ENCODE data around the gene WDR35.
"Not testable (repeated sequence)": the region's sequence is repeated elsewhere in the genome, so short reads cannot be mapped to it uniquely, and the experiment has no call there.

Gene WDR35

DNA sequence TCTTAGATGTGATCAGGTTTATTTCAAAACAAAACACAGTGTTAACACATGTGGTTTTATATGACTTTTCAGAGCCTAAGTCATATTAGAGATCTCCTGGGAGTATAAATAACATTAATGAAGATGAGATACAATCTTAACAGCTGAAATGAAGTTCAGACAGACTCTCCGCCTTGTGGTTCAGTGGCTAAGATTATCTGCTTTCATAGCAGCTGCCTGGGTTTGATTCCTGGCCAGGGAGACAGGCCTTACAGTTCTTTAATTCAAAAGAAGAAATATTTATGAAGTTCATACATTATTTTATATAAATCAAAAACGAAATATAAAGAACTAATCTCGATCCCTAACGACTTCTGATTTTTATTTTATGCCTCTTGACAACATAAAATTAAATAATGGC, 52.9 kb downstream of the WDR35 start:
- DNase-seq: no peak

DNA sequence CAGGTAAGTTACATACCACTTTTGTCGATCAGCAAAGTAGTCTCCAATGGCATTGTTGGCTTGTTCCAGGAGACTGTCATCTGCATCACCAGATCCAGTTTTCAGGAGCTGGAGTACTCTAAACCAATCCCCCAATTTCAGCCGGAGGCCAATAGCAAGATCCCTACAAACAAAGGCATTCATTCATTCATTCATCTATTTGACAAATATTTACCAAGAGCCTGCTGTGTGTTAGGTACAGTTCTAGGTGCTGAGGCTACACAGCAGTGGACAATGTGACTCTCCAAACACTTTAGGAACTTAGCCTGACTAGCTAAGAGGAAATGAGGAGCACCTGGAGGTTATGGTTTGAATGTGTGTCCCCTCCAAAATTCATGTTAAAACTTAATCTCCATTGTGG, 53.7 kb downstream of the WDR35 start:
- no peak for DNase-seq

DNA sequence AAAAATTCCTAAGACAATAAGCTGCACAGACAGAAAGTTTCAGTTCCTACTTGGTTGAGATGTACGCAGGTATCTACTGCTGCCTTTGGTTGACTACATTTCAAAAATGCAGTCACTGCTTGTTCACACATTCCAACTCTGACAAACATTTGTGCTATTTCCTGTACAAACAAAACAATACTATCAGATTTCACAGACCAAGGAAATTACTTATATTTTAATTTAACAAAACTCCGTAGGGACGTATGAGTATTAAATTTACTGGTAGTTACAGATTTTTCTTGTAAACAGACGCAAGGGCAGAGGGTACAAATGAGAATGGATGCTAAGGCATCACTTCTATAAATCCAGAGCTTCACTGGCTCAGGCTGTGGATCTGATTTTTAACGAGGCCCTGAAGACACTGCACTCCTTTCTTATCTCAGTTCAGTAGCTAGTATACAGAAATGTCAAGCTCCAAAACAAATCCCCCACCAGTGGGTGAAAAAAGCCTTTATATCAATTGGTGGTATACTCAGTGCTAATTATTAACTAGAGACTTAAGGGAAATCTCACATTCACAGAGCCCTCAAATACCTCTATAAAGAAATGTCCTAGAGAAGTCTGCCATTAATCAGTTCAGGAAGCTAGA, 56.4 kb downstream of the WDR35 start:
- DNase-seq: peak; percentile 9

DNA sequence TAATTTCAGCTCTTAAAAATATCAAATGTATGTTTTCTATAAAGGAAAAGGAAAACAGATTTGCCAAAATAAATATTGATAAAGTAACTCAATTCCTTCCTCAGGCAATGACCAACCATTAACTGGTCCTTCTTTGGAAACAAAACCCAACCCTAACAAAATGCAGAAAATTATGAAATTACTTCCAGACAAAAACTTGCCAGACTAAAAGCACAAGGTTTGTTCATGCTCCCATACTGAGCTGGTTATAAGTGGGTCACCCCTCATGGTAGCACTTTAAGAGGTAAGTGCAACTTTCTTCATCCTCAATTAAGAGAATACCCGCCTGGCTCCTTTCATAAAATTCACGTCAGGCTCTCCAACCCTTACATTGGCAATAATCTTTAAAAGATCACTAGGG, 57.0 kb downstream of the WDR35 start:
- peak; percentile 4 for DNase-seq

DNA sequence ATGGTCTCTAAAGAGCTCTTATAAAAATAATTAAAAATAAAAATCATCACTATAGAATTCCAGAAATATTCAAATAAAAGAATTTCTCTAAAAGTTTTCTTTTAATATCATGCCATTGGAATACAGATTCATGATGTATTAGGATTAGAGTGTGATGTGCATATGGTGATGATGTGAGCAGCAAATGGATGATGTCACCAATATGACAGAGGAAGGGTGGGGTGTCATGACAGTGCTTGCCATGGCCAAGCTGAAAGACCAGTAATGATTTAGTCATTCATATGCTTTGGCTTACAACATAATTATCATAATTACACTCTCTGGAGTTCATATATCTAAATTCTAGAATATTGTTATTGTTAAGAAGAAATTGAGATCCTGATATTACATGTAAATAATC, 60.7 kb downstream of the WDR35 start:
- no peak for DNase-seq

DNA sequence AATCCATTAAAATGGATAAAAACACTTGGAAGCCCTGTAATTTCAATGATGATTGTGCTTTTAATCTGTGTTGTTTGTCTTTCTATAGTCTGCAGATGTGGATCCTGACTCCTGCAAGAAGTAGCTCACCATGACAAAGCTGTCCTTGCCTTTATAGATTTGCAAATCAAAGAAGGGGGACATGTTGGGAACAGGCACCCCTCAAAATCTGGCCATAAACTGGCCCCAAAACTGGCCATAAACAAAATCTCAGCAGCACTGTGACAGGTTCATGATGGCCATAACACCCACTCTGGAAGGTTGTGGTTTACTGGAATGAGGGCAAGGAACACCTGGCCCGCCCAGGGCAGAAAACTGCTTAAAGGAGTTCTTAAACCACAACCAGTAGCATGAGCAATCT, 62.1 kb downstream of the WDR35 start:
- DNase-seq: not testable (repeated sequence)

DNA sequence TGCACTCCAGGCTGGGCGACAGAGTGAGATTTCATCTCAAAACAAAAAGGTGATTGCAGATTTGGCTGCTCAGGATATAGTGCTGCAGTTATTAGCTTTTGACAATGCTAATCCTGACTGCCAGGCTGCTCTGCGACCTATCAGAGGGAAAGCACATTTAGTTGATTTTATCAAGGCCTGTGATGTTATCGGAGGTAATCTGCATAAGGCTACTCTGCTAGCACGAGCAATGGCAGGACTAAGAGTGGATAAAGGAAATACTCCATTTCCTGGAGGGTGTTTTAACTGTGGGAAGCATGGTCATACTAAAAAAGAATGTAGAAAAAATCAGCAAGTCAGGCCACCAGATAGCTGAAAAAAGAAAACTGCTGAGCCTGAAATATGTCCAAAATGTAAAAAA, 65.4 kb downstream of the WDR35 start:
- DNase-seq: not testable (repeated sequence)

DNA sequence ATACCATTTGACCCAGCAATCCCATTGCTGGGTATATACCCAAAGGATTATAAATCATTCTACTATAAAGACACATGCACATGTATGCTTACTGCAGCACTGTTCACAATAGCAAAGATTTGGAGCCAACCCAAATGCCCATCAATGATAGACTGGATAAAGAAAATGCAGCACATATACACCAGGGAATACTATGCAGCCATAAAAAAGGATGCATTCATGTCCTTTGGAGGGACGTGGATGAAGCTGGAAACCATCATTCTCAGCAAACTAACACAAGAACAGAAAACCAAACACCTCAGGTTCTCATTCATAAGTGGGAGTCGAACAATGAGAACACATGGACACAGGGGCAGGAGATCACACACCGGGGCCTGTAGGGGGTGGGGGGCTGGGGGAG, 67.7 kb downstream of the WDR35 start:
- DNase-seq: not testable (repeated sequence)

DNA sequence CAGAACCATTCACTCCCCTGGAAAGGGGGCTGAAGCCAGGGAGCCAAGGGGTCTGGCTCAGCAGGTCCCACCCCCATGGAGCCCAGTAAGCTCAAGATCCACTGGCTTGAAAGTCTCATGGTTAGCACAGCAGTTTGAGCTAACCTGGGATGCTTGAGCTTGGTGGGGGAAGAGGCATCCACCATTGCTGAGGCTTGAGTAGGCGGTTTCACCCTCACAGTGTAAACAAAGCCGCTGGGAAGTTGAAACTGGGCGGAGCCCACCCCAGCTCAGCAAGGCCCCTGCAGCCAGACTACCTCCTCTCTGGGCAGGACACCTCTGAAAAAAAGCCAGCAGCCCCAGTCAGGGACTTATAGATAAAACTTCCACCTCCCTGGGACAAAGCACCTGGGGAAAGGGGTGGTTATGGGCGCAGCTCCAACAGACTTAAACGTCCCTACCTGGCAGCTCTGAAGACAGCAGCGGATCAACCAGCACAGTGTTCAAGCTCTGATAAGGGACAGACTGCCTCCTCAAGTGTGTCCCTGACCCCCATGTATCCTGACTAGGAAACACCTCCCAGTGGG, 73.4 kb downstream of the WDR35 start:
- DNase-seq: no peak

DNA sequence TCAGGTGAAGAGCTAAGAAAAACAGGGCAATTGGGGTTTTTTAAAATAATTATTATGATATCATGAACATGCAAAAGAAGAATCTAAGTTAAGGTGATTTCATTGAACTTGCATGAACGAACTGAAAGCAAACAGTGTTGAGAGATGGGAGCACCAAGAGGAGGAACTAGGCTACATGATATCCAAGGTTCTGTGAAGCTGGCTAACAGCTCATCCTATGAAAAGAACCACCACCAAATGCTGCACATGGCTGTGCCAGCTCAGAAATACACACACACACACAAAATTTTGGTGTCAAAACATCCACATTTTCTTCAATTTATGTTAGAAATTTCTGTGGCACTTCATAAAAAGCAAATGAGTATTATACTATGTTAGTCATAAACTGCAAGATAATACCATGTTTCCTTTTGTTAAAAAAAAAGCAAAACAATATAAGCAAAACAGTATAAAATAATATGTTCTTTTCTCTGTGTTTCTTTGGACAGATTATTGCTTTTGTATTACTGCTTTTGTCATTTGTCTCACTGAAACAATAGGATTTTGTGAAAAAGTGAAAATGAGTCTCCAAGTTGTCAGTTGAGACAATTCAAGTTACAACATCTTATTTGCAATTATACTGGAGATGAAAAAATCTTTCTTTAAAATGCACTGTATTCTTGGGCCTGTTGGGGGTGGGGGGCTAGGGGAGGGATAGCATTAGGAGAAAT, 75.5 kb downstream of the WDR35 start:
- DNase-seq: no peak

DNA sequence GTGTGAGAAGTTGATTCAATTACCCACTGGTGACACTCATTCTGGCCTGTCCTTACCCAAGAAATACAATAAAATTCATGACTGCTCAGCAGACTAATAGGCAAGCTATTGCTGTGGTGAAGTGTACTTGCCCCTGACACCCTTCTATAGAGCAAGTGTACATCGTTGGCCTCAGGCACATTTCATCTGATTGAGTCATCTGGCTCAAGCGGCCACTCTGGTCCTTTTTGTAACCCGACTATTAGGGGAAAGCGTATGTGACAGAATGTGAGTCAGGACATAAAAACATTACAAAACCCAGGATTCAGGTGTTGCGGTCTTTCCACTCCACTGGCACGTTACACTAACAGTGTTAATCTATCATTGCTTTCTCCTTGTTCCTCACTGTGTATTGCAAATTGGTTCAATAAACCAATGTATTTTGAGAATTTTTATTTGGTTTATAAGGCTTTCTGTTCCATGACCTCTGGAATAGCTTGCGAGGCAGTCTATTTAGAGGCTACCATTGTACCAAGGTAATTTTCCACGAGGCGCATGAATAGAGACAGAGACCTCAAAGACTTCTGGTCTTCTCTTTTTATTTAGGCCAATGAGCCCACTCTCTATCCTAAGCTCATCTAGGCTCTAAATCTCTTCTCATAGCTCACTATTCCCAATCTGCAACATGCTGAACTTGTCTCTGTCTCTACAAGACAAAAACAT, 77.9 kb downstream of the WDR35 start:
- DNase-seq: no peak

DNA sequence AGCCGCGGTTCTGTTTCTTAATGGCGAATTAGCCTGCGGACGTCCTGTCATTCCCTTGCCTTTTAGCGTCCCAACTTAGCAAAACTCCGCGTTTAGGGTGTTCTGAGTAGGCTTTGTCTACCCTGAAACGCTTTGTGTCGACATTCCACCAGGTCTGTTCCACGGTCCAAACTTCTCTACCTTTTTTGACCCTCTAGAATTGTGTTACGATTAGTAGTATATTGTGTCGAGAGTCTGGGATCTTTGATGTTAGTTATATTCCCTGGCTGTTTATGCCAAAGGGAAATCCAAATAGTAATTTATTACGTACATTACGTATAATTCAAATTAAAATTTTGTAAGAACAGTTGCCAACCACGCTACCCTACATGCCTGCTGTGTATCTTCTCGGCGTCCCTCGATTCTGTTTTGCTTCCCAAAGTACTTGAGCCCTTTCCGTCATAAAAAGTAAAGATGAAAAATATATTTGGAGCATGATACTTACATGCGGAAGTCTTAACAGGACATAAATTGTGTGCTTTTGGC, 87.6 kb downstream of the WDR35 start:
- DNase-seq: no peak

DNA sequence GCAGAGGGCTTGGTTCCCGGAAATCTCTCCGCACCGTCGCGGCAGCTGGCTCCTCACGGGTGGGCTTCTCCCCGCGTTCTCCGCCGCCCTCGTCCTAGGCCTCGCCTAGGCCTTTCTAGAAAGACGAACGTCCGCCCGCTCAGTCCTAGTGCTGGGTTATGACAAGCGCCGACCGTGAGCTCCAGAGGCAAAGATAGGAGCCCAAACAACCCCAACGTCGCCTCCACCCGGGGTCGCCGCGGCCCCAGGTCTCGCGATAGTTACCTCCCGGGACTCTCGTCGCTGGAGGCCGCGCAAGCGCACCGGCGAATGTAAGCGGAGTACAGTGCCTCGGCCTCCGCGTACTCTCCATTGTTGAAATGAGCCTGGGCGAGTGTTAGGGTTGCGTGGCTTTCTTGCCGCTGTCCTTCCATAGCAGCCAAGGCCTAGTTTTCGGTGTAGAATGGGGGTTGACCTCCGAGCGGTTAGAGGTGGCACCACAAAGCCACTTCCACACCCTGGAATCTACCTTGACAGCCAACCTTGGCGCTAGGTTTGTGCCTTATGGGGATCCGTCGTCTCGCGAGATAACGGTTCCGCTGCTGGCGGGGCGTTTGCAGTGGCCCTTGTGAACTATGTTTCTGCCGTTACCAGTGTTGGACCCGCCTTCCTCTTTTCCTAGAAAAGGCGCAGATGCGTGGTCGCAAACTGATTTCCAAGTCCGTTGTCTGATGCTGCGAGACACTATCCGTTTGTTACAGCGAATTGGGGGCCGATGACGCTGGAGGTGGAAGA, 88.3 kb downstream of the WDR35 start, which contains the start of gene TTC32:
Gene TTC32, minus strand, starts transcription at position 542 of the 774 bp plus-strand sequence. Its CDS starts 129 bp downstream, at position 413.
- peak; percentile 99 for DNase-seq

DNA sequence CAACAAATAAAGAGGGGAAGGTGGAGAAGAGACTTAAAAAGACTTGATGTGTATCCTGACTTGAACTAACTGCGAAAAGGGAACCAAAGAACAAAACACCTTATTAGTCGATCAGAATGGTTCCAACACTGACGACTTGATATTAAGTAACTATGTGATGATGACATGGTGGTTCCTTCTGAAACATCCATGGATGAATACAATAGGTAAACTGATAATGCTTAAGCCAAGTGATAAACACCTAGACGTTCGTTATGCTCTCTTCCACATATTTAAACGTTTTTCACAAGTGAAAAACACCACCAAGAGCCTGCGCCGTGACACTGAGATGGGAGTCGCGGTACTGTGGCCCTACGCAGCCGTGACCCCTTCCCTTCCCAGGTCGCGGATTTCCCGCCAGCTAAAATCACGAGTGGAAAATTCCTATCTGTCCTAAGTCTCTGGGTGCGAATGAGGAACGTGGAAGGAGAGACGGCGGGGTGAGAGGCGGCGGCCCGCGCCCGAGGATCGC, 88.9 kb downstream of the WDR35 start:
- DNase-seq: no peak

DNA sequence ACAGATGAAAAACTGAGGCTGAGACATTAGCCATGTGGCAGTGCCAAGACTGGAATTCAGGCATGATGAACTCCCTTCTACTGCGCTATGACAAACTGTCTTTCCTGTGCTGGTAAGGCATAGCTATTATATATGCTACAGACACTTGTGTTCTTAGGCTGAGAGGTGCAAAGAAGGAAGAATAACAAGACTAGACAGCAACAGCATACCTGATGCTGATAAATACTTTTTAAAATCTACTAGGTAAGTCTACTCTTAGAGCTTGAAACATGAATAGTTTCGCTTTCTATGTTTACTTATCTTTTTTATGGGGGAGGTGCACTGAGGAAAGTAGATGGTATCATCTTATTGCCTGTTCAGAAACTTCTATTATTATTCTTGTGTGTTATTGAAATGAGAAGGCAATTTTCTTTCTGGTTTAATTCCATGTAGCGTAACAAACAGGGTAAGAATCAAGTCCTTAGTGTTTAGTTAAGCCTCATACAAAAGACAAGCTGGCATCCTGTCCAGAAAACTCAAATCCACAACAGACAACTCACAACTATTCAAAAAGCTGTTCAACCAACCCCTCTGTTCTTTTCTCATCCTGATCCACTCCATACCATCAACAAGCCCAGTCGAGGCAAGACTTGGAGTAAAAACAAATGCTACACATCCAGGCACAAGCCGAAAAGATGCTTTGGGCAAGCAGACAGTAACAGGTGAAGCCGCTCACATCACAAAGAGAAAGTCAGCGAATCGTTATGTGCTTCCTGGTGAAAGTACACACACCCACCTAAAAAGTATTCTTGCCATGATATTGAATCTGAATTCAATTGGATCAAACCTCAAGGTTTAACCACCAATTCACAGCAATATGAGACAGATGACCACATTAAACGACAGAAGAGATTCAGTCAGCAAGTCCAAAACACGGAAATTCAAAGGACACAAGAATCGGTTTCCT, 89.6 kb downstream of the WDR35 start:
- DNase-seq: no peak

DNA sequence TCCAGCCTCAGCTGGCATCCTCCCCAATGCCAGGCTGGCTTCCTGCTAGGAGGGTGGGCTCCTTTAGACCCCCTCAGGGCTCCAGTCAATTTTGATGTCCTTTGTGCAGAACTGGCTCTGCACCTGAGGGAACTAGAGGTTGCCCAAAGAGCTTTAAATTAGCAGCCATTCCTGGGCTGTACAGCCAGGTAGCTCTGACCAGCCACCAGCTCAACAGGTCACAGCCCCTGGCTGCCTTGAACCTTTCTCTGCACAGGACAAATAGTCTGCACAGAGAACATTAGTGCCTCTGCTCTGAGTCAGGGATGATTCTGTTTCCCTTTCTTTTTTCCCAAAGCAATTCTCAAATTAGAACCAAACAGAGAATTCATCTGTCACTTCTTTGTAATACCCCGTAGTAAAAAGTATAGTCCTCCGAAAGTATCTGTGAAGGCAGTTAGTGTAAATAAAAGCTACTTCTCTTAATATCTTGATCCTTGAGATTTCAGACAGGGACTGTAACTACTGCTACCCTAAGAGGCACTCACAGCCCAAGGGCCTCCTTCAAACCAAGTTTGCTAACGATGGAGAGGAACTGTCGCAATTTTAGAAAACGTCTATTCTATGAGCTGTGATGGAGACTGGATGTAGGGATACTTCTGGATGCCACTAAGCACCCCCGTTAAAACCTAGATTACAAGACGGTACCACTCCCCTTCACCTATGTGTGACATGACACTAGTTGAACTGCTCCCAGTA, 91.1 kb downstream of the WDR35 start:
- no peak for DNase-seq

DNA sequence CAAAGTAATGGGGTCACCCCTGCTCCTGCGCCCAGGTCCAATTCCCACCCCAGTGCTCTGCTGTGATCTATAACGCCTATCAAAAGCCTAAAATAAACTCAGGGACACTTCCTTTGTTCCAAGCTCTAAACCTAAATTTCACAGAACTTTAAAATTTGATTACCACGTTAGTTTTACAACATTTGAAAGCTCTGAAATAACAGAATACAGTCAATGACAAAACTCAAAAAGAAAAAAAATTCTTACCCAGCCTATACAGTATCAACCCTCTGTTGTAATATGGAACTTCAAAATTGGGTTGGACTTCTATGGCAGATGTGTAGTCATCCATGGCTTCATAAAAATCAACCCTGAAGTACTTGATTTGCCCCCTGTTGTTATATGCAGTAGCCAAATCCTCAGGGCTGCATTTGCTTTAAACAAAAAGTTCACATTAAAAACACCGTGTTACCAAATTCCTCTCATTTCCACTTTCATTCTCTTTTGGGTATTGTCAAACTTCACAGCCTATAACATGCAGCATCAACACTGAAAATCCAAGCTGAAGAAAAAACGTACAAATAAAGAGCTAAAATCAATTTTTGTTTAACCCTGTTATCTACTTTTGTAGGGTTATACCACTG, 92.2 kb downstream of the WDR35 start:
- DNase-seq: no peak

DNA sequence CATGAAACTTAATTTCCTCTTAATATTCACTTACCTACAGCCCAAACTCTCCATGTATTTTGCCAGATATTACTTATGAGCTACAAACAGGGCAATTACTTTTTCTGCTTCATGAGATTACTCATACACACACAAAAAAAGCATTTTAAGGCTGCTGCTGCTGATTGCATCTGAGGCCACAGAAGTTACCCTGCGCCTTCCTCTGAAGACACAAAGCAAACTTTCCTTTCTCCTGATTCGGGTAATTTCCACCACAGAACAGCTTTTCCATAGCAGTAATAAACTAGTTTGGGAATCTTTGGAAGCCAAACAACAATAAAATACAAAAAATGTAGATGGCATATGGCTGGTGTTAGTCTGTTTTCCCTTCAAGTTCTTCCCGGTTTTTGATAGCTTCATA, 94.4 kb downstream of the WDR35 start:
- no peak for DNase-seq

DNA sequence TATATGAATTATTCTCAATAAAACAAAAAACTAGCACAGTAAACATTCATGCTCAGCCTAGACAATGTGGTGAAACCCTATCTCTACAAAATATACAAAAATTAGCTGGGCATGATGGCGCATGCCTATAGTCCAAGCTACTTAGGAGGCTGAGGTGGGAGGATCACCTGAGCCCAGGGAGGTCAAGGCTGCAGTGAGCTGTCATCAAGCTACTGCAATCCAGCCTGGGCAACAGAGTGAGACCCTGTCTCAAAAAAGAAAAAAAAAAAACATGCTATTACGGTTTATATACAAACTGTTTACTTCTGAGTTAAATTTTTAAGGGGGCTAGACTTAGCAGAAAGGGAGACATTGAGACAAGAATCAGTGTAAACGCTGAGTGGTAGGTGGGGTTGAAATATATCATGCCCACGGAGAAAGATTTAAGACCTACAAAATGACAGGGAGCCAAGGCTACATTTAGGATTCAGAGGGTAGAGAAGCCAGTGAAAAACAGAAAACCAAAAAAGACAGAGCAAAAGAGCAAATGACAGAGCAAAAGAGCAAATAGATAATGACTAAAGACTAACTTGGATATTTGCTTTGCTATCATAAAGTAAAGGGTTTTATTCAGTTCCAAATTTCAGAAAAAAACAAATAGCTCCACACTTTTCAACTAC, 95.6 kb downstream of the WDR35 start:
- no peak for DNase-seq
